GM15510 (cell line): ENCODE measurements around the gene RNGTT.

ENCODE experiments used
- POLR2A ChIP-seq: IDR thresholded peaks from 3 replicates; pipeline ENCODE4 v1.6.1; 2011; ENCODE audit warnings: borderline replicate concordance; ENCODE audit not compliant: insufficient read length; ENCODE audit errors: extremely low read depth

RNGTT gene

DNA sequence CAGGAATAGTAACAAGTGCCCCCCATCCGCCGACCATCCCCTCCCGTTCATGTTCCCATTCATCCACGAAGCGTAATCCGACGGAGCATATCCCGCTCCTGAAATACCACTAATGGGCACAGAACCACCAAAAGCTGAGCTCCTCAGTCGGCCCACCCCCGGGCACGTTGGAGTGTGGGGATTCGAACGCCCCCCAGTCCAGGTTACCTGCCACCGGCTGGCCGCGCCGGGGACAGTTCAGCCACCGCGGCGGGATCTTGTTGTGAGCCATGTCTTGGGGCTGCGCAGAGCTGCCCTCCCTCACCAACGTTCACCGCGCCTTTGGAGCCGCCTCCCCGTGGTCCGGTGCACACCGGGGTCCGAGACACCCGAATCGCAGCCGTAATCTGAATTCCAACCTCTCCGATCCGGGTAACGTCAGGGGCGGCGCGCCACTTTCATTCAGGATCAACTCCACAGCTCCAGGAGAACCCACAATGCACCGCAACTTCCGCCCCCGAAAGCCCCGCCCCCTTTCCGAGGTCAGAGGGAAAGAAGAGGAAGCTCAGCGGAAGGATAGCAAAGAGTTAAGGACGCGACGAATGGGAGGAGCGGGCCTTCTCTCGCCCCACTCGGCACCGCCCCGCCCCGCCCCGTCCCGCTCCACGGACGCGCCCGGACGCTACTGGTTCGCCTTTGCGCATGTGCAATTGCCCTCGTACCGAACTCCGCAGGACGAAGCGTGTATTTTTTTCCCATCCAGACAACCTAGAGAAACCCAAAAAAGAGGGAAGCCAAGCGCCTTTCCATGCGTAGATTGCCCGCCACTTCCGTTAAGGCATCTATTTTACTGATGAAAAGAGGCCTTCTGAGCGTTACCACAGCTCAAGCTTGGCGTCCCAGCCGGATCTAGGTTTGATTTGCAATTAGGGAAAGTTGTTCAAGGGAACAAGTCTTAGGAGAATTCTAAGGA, at the start of gene RNGTT:
Gene RNGTT (minus strand): TSS at position 480 of the 952 bp plus-strand sequence. CDS start 209 bp downstream, at position 271.
- TF ChIP-seq POLR2A = peak; percentile 73

GRCh38 chr6:89011436-89011835, 48.0 kb upstream of the RNGTT start:
- TF ChIP-seq POLR2A = no peak

DNA sequence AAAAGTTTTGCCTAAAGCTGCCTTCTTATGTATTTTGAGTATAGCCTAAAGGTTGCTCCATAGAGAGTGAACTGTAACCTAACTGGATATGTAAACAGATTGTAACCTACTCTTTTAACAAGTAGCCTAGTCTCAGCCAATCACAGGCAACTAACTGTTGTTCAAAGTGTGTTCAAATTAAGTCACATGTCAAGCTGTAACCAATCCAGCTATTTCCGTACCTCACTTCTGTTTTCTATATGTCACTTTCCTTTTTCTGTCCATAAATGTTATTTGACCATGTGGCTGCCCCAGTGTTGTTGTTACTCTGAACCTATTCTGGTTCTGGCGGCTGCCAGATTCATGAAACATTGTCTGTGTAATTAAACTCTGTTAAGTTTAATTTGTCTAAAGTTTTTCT, 47.4 kb upstream of the RNGTT start:
- TF ChIP-seq POLR2A = no peak

DNA sequence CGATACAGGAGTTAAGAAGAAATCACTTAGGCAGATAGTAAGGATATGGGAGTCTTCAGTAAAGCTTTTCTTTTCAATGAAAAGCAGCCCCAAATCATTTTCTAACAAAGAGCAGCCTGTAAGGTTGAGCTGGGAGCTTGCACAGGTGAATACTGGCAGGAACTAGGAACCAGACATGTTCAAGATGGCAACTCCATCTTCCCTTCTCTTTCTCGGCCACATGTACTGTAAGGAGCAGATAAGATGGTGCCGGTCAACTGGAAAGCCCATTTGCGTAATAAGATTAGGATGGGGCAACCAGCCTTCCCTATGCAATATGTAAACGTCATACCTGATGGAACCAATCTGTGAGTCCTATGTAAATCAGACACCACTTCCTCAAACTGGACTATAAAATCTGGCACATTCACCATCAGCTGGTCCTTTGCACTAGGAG, 46.2 kb upstream of the RNGTT start:
- TF ChIP-seq POLR2A = no peak

DNA sequence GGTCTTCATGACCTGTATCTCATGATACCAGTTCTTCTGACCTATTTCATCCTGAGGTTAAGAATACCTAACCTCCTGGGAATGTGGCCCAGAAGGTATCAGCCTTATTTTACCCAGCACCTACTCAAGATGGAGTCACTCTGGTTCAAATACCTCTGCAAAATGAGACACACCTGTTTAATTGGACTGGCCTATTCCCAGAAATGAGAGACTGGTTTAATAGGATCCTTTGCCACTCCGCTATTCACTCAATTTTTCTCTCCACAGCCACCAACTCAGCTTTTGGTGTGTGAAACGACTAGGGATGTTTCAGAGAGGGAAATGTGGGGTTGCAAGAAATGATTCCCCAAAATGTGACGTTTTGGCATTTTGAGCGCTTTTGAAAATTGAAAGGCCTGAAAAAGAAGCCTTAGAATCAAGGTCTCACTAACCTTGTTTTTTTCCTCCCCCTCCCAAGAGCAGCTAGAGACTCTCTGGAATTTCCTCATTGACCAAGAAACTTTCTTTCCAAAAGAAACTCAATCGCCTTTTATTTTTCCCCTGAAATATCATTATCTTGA, 45.5 kb upstream of the RNGTT start:
- no peak for TF ChIP-seq POLR2A

DNA sequence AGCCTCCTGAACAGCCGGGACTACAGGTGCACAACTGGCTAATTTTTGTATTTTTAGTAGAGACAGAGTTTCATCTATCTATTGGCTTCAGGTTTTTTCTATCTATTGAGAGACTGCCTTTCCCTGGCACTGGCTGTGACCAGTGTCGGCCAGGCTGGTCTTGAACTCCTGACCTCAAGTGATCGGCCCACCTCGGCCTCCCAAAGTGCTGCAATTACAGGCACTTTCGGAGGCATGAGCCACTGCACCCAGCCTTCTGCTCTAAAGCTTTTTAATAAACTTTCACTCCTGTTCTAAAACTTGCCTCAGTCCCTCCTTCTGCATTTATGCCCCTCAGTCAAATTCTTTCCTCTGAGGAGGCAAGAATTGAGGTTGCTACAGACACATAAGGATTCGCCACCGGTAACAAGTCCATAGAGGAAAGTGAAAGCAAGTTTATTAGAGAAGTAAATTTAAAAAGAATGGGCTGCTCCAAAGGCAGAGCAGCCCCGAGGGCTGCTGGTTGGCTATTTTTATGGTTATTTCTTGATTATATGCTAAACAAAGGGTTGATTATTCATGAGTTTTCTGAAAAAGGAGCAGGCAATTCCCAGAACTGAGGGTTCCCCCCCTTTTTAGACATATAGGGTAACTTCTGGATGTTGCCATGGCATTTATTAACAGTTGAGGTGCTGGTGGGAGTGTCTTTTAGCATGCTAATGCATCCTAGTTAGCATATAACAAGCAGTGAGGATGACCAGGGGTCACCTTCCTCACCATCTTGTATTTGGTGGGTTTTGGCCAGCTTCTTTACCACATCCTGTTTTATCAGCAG, 44.8 kb upstream of the RNGTT start:
- no peak for TF ChIP-seq POLR2A

DNA sequence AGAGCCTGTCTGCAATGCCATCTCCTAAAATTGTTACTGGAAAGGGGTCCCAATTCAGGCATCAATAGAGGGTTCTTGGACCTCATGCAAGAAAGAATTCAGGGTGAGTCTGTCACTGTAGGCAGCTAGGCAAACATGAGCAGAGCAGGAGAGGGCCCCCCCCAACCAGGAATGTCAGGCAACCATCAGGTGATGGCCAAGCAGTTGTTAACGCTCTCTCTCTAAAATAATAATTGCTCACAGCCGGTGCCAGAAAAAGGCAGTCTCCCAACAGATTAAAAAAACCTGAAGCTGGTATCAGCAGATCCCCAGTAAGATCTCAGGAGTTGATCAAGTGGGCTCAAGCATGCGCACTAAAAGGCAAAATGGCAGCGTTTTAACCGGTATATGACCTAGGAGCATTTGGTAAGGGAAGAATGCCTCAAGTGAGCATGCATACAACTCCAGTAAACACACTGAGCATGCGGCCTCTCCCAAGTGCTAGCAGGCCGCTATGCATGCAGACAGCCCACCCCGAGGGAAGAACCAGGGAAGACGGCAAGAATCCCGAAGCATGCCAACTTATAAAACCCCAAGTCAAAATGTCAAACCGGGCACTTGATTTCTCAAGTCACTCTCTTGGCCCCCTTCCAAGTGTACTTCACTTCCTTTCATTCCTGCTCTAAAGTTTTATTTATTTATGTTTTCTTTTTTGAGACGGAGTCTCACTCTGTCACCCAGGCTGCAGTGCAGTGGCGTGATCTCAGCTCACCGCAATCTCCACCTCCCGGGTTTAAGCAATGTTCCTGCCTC, 44.0 kb upstream of the RNGTT start:
- no peak for TF ChIP-seq POLR2A

DNA sequence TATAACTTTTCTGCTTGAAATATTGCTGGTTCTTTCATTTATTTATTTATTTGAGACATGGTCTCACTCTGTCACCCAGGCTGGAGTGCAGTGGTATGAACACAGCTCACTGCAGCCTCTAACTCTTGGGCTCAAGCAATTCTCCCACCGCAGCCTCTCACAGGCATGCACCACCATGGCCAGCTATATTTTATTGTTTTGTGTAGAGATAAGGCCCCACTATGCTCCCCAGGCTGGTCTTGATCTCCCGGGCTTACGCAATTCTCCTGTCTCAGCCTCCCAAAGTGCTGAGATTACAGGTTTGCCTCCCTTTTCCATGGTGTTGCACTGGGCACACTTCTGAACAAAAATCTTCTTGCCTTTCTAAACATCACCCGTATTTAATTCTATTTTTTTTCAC, 39.1 kb upstream of the RNGTT start:
- no peak for TF ChIP-seq POLR2A

GRCh38 chr6:88997327-88997726, 33.9 kb upstream of the RNGTT start:
- TF ChIP-seq POLR2A = no peak

- TF ChIP-seq POLR2A = no peak
Observed at GRCh38 chr6:88992741-88993552, 29.5 kb upstream of the RNGTT start.

DNA sequence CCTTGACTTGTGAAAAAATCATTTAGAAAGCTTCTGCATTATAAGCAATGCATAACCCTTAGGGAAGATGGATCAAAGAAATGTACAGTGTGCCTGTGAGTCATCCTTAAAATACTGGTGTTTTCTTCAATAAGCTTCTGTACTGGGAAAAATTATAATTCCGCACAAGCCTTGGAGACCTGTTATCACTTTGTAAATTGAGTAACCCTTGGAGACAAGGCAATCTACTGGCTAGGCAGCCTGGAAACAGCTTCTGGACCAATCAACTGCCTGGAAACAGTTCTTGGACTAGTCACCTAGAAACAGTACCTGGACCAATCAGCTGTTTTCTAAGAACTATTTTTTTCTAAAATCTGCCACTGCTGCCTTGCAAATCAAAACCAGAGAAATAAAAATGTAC, 25.8 kb upstream of the RNGTT start:
- no peak for TF ChIP-seq POLR2A

- no peak for TF ChIP-seq POLR2A
Observed at GRCh38 chr6:88987922-88988321, 24.5 kb upstream of the RNGTT start.

GRCh38 chr6:88985901-88986300, 22.5 kb upstream of the RNGTT start:
- no peak for TF ChIP-seq POLR2A
